Measurements from ENCODE around the gene MYO19.

- TF ChIP-seq CTCF (IDR thresholded peaks at IDR 0.05; ENCODE audit: insufficient read depth, low read length) (peak; percentile 90), GABPA (IDR thresholded peaks at IDR 0.05; ENCODE audit: low read depth) (no peak)
Observed at GRCh38 chr17:36482611-36483504, 51.8 kb downstream of the MYO19 start.
